DOHH2 (cell line): Measurements from ENCODE around the gene RAB29.

Experiments used
- H3F3A ChIP-seq: fragments of 200-600 bp; sonication (generic), shearing (Covaris generic); 2 replicates; pipeline ENCODE4 v1.6.0; 2016; ENCODE audit warnings: antibody characterized with exemption, mild to moderate bottlenecking; ENCODE audit not compliant: control insufficient read depth, insufficient read depth
- H3K27ac ChIP-seq: fragments of 200-600 bp; sonication (generic); 2 replicates; pipeline ENCODE4 v1.5.1; 2014; ENCODE audit warnings: low read depth, mild to moderate bottlenecking, low read length, moderate library complexity
- H3K27me3 ChIP-seq: fragments of 200-600 bp; sonication (generic); 2 replicates; pipeline ENCODE4 v1.6.1; 2014; ENCODE audit warnings: mild to moderate bottlenecking, low read length, mixed read lengths; ENCODE audit not compliant: control insufficient read depth
- H3K36me3 ChIP-seq: fragments of 200-600 bp; sonication (generic); 2 replicates; pipeline ENCODE4 v1.6.1; 2014; ENCODE audit warnings: mild to moderate bottlenecking, low read length, moderate library complexity, mixed read lengths; ENCODE audit not compliant: control insufficient read depth
- H3K4me1 ChIP-seq: fragments of 200-600 bp; sonication (generic); 2 replicates; pipeline ENCODE4 v1.6.1; 2014; ENCODE audit warnings: mild to moderate bottlenecking, low read length, mixed read lengths; ENCODE audit not compliant: control insufficient read depth
- H3K4me2 ChIP-seq: fragments of 200-600 bp; sonication (generic); 2 replicates; pipeline ENCODE4 v1.6.0; 2014; ENCODE audit warnings: mild to moderate bottlenecking, low read length, moderate library complexity
- H3K4me3 ChIP-seq: fragments of 200-600 bp; sonication (generic); 2 replicates; pipeline ENCODE4 v1.5.1; 2014; ENCODE audit warnings: mild to moderate bottlenecking, low read length, mixed read lengths
- H3K79me2 ChIP-seq: fragments of 200-600 bp; sonication (generic); 2 replicates; pipeline ENCODE4 v1.6.1; 2014; ENCODE audit warnings: mild to moderate bottlenecking, low read length, mixed read lengths; ENCODE audit not compliant: control insufficient read depth
- H3K9me2 ChIP-seq: fragments of 200-600 bp; sonication (generic); replicated peaks from 2 replicates; pipeline ENCODE4 v1.6.1; 2014; ENCODE audit warnings: mild to moderate bottlenecking, low read length, mixed read lengths; ENCODE audit not compliant: control insufficient read depth
- H3K9me3 ChIP-seq: fragments of 200-600 bp; sonication (generic); 2 replicates; pipeline ENCODE4 v1.6.1; 2014; ENCODE audit warnings: antibody characterized with exemption, low read length, mixed read lengths; ENCODE audit not compliant: control insufficient read depth, insufficient read depth
- H4K20me1 ChIP-seq: fragments of 200-600 bp; sonication (generic); 2 replicates; pipeline ENCODE4 v1.6.0; 2014; ENCODE audit warnings: low read depth, mild to moderate bottlenecking, antibody characterized with exemption, low read length, moderate library complexity; ENCODE audit not compliant: control insufficient read depth, insufficient read depth
- CTCF ChIP-seq: fragments of 200-600 bp; sonication (generic); IDR thresholded peaks from one replicate; pipeline ENCODE4 v1.5.1; 2014; ENCODE audit warnings: antibody characterized with exemption, mild to moderate bottlenecking, low read depth, low read length; ENCODE audit not compliant: poor library complexity, severe bottlenecking
- EZH2phosphoT487 ChIP-seq: fragments of 200-600 bp; sonication (generic); IDR thresholded peaks from 2 replicates; pipeline ENCODE4 v1.6.1; 2017; ENCODE audit warnings: borderline replicate concordance, mild to moderate bottlenecking, antibody characterized with exemption, low read length, moderate library complexity, mixed read lengths

The RAB29 gene

GRCh38 chr1:205777994-205778393 is 2.7 kb upstream of the RAB29 start:
- no peak overlapping the region for H3K4me3 ChIP-seq
- H3K27ac ChIP-seq: no peak overlapping the region
- H3K36me3 ChIP-seq: no peaks in the 10 kb centered on the region
- H4K20me1 ChIP-seq: no peaks in the 10 kb centered on the region
- H3F3A ChIP-seq: peaks cover 5% of the 10 kb centered on the region; the same call in 1 of the 2 replicates
- H3K79me2 ChIP-seq: no peaks in the 10 kb centered on the region
- peaks cover 22% of the 10 kb centered on the region for H3K4me1 ChIP-seq
- TF ChIP-seq EZH2phosphoT487 (no peak), CTCF (no peak)
- no peaks in the 10 kb centered on the region for H3K9me2 ChIP-seq
- H3K27me3 ChIP-seq: peaks cover 4% of the 10 kb centered on the region; the same call in 1 of the 2 replicates
- no peak overlapping the region for H3K4me2 ChIP-seq
- no peaks in the 10 kb centered on the region for H3K9me3 ChIP-seq

GRCh38 chr1:205775717-205776056 is 405 bp upstream of the RAB29 start:
- TF ChIP-seq EZH2phosphoT487 (no peak), CTCF (no peak)
- Histone ChIP-seq H3K79me2 (no peaks in the 10 kb centered on the region), H3K27ac (no peak overlapping the region), H4K20me1 (no peaks in the 10 kb centered on the region), H3K27me3 (peaks cover 4% of the 10 kb centered on the region; the same call in 1 of the 2 replicates), H3K36me3 (no peaks in the 10 kb centered on the region), H3K4me2 (peak overlapping the region; percentile 75), H3F3A (peaks cover 5% of the 10 kb centered on the region; the same call in 1 of the 2 replicates), H3K4me3 (peak overlapping the region; percentile 78), H3K9me2 (no peaks in the 10 kb centered on the region), H3K4me1 (peaks cover 17% of the 10 kb centered on the region), H3K9me3 (no peaks in the 10 kb centered on the region)

GRCh38 chr1:205774198-205775014 is 876 bp downstream of the RAB29 start:
- no peak overlapping the region for H3K27ac ChIP-seq
- TF ChIP-seq CTCF (no peak), EZH2phosphoT487 (no peak; the same call in 1 of the 2 replicates)
- no peaks in the 10 kb centered on the region for H3K79me2 ChIP-seq
- H3K4me3 ChIP-seq: peak overlapping the region; percentile 78
- H3K4me1 ChIP-seq: peaks cover 17% of the 10 kb centered on the region
- no peaks in the 10 kb centered on the region for H3K9me2 ChIP-seq
- H3K27me3 ChIP-seq: peaks cover 4% of the 10 kb centered on the region; the same call in 1 of the 2 replicates
- no peaks in the 10 kb centered on the region for H4K20me1 ChIP-seq
- no peaks in the 10 kb centered on the region for H3K9me3 ChIP-seq
- peaks cover 5% of the 10 kb centered on the region; the same call in 1 of the 2 replicates for H3F3A ChIP-seq
- H3K4me2 ChIP-seq: peak overlapping the region; percentile 75
- H3K36me3 ChIP-seq: no peaks in the 10 kb centered on the region
